Smooth muscle cell (in vitro differentiated cells): ENCODE results near the gene CSMD2. TPM values are rescaled to one million over a fixed set of nuclear protein-coding genes. Genes with fewer than 3 reads are reported as not detected.

Experiments
- DNase-seq: peaks from one replicate; lab custom pipeline; 2025; ENCODE audit not compliant: unreplicated experiment; lab: John Stamatoyannopoulos, UW
- H2AFZ ChIP-seq: fragments of 200-600 bp; sonication (generic); 2 replicates; pipeline ENCODE4 v1.6.0; 2016; ENCODE audit warnings: antibody characterized with exemption, low read depth, mild to moderate bottlenecking
- H3F3A ChIP-seq: fragments of 200-600 bp; sonication (generic); 2 replicates; pipeline ENCODE4 v1.6.0; 2017; ENCODE audit warnings: antibody characterized with exemption, low read depth
- H3K27ac ChIP-seq: fragments of 200-600 bp; sonication (generic); 2 replicates; pipeline ENCODE4 v1.5.1; 2016; ENCODE audit warnings: low read depth, mild to moderate bottlenecking
- H3K27me3 ChIP-seq: fragments of 200-600 bp; sonication (generic); 2 replicates; pipeline ENCODE4 v1.6.1; 2016; ENCODE audit warnings: low read depth, mild to moderate bottlenecking
- H3K36me3 ChIP-seq: fragments of 200-600 bp; sonication (generic); 2 replicates; pipeline ENCODE4 v1.5.1; 2016; ENCODE audit warnings: low read depth
- H3K4me1 ChIP-seq: fragments of 200-600 bp; sonication (generic); 2 replicates; pipeline ENCODE4 v1.5.1; 2016; ENCODE audit warnings: low read depth
- H3K4me2 ChIP-seq: fragments of 200-600 bp; sonication (generic); 2 replicates; pipeline ENCODE4 v1.6.0; 2016; ENCODE audit warnings: mild to moderate bottlenecking
- H3K4me3 ChIP-seq: fragments of 200-600 bp; sonication (generic); 2 replicates; pipeline ENCODE4 v1.5.1; 2016; ENCODE audit warnings: mild to moderate bottlenecking
- H3K79me2 ChIP-seq: fragments of 200-600 bp; sonication (generic); 2 replicates; pipeline ENCODE4 v1.6.0; 2016; ENCODE audit warnings: low read depth, mild to moderate bottlenecking
- H3K9ac ChIP-seq: fragments of 200-600 bp; sonication (generic); 2 replicates; pipeline ENCODE4 v1.6.0; 2016; ENCODE audit warnings: low read depth
- H3K9me3 ChIP-seq: fragments of 200-600 bp; sonication (generic); replicated peaks from 2 replicates; pipeline ENCODE4 v1.5.1; 2016; ENCODE audit warnings: low read depth
- H4K20me1 ChIP-seq: fragments of 200-600 bp; sonication (generic); 2 replicates; pipeline ENCODE4 v1.6.0; 2016; ENCODE audit warnings: low read depth
- CTCF ChIP-seq: fragments of 200-600 bp; sonication (generic); IDR thresholded peaks from 2 replicates; pipeline ENCODE4 v1.5.1; 2017; ENCODE audit warnings: borderline replicate concordance, mild to moderate bottlenecking, antibody characterized with exemption; ENCODE audit not compliant: insufficient read depth, poor library complexity, severe bottlenecking
- WGBS: methylation state at CpG from one replicate; pipeline ENCODE4 v1.1.7; 2016; ENCODE audit warnings: low lambda C conversion rate; 5-methylcytosine and 5-hydroxymethylcytosine counted together
- polyA plus RNA-seq: library from polyadenylated mRNA; unstranded; fragments of >200 nt; fragmentation: Nextera tagmentation; extraction: Ambion mirVana; gene quantifications from 2 replicates; pipeline ENCODE4 v1.2.1, GENCODE V29; 2016
- total RNA-seq: library from RNA; depleted of rRNA; stranded (reverse); fragments of >200 nt; gene quantifications from 2 replicates; pipeline ENCODE4 v1.2.3, GENCODE V29; 2014

CSMD2 gene
- total and polyA plus RNA-seq, 2 experiments from 2014 or later: 0.65 to 1.8 TPM

- no peak for TF ChIP-seq CTCF
- H3K36me3 ChIP-seq: no peaks in the 10 kb centered on the region
- no peaks in the 10 kb centered on the region for H4K20me1 ChIP-seq
Measured at GRCh38 chr1:34175744-34176143, 10.7 kb upstream of the CSMD2 start.

GRCh38 chr1:34167389-34167788, 2.4 kb upstream of the CSMD2 start:
- Histone ChIP-seq H4K20me1 (no peaks in the 10 kb centered on the region), H3K79me2 (no peaks in the 10 kb centered on the region), H3K36me3 (no peaks in the 10 kb centered on the region), H3F3A (no peaks in the 10 kb centered on the region), H3K27me3 (peaks cover 89% of the 10 kb centered on the region), H3K9me3 (no peaks in the 10 kb centered on the region), H3K27ac (no peak overlapping the region), H3K4me1 (peaks cover 31% of the 10 kb centered on the region), H3K4me2 (no peak overlapping the region), H3K4me3 (no peak overlapping the region), H2AFZ (no peak overlapping the region), H3K9ac (no peak overlapping the region)
- no peak for TF ChIP-seq CTCF
- WGBS: 47% methylated on average over 13 of the region's 13 CpGs
- no peak for DNase-seq

More at GRCh38 chr1:34175744-34176143, 10.7 kb upstream of the CSMD2 start:
- H3K27me3 ChIP-seq: peaks cover 68% of the 10 kb centered on the region
- no peaks in the 10 kb centered on the region for H3K4me1 ChIP-seq
- H3K79me2 ChIP-seq: no peaks in the 10 kb centered on the region
- H3K27ac ChIP-seq: no peak overlapping the region
- no peaks in the 10 kb centered on the region for H3K9me3 ChIP-seq
- no peak overlapping the region for H3K4me3 ChIP-seq
- no peak for DNase-seq
- no peak overlapping the region for H2AFZ ChIP-seq
- no peaks in the 10 kb centered on the region for H3F3A ChIP-seq
- no peak overlapping the region for H3K4me2 ChIP-seq
- no peak overlapping the region for H3K9ac ChIP-seq
- 89% methylated on average over 6 of the region's 6 CpGs for WGBS

GRCh38 chr1:34166625-34167361, 1.8 kb upstream of the CSMD2 start:
- no peak for DNase-seq
- H3K27ac ChIP-seq: no peak overlapping the region
- whole genome bisulfite sequencing: 11% methylated on average over 13 of the region's 24 CpGs
- H3K4me1 ChIP-seq: peaks cover 31% of the 10 kb centered on the region
- no peak overlapping the region for H2AFZ ChIP-seq
- no peak for TF ChIP-seq CTCF
- no peaks in the 10 kb centered on the region for H4K20me1 ChIP-seq
- H3K4me2 ChIP-seq: peak overlapping the region; percentile 93
- H3K27me3 ChIP-seq: peaks cover 90% of the 10 kb centered on the region
- H3K9ac ChIP-seq: no peak overlapping the region
- no peaks in the 10 kb centered on the region for H3K9me3 ChIP-seq
- H3K4me3 ChIP-seq: peak overlapping the region; percentile 10
- H3K79me2 ChIP-seq: no peaks in the 10 kb centered on the region
- H3F3A ChIP-seq: no peaks in the 10 kb centered on the region
- no peaks in the 10 kb centered on the region for H3K36me3 ChIP-seq

- 2% methylated on average over 26 of the region's 27 CpGs for WGBS
- H3K9me3 ChIP-seq: no peaks in the 10 kb centered on the region
- no peak overlapping the region for H3K9ac ChIP-seq
- H4K20me1 ChIP-seq: no peaks in the 10 kb centered on the region
- H3K79me2 ChIP-seq: no peaks in the 10 kb centered on the region
- H3K27ac ChIP-seq: no peak overlapping the region
- H2AFZ ChIP-seq: no peak overlapping the region
- peak overlapping the region; percentile 93 for H3K4me2 ChIP-seq
- H3K27me3 ChIP-seq: peaks cover 90% of the 10 kb centered on the region
- H3K4me3 ChIP-seq: peak overlapping the region; percentile 10
- H3K4me1 ChIP-seq: peaks cover 31% of the 10 kb centered on the region
- no peak for TF ChIP-seq CTCF
- no peaks in the 10 kb centered on the region for H3F3A ChIP-seq
- no peaks in the 10 kb centered on the region for H3K36me3 ChIP-seq
- no peak for DNase-seq
Measured at GRCh38 chr1:34166191-34166624, 1.2 kb upstream of the CSMD2 start.
